ENCODE results near the gene POLG. TPM values are rescaled to one million over a fixed set of nuclear protein-coding genes. Genes with fewer than 3 reads are reported as not detected.

POLG gene
- total RNA-seq, 2 donors from 2014 or later: 114 to 128 TPM

DNA sequence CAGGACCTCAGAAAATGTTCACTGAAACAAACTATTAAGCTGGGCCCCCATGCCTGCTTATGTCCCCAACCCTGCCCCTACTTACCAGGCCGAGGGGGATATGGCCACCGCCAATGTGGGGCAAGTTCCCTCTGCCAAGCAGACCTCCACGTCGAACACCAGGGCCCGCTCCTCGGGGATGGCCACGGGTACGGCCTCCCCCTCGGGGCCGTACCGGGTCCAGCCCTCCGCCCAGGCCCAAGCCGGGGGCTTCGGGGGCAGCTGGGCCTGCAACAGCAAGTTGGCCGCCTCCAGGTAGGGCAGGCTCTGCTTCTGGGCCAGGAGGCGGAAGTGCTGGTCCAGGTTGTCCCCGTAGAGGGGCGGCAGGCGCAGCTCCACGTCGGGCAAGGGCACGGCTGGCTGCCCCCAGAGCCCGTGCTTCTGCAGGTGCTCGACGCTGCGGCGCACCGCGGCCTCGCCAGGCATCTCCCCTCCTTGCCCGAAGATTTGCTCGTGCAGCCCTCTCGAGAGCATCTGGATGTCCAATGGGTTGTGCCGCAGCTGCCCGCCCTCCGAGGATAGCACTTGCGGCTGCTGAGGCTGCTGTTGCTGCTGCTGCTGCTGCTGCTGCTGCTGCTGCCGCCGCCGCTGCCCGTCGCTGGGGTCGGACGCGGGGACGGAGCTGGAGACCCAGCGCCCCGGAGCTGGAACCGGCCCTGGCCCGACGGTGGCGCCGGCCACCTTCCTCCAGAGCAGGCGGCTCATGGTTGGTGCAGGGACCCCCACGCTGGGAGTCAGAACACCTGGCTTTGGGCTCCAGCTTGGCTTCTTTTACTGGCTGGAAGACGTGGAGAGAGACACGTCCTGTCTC is 1.4 kb downstream of the POLG start:
- H3K9me3 ChIP-seq (ENCODE audit: control insufficient read depth, low read length, poor library complexity, severe bottlenecking): no peaks in the 10 kb centered on the region
- no peaks in the 10 kb centered on the region for H3K27me3 Mint-ChIP-seq
- H3K27ac Mint-ChIP-seq: peak overlapping the region; percentile 79
- peak overlapping the region; percentile 85 for H3K4me3 Mint-ChIP-seq
- peaks cover 3% of the 10 kb centered on the region for H3K36me3 Mint-ChIP-seq (ENCODE audit: low read depth)
- DNase-seq: no peak
- no peak for ATAC-seq
- H3K4me1 Mint-ChIP-seq: peaks cover 44% of the 10 kb centered on the region

GRCh38 chr15:89332446-89332845 is 2.2 kb downstream of the POLG start:
- Mint-ChIP-seq H3K4me3 (peak overlapping the region; percentile 85), H3K27ac (peak overlapping the region; percentile 79)
- ATAC-seq: no peak

DNA sequence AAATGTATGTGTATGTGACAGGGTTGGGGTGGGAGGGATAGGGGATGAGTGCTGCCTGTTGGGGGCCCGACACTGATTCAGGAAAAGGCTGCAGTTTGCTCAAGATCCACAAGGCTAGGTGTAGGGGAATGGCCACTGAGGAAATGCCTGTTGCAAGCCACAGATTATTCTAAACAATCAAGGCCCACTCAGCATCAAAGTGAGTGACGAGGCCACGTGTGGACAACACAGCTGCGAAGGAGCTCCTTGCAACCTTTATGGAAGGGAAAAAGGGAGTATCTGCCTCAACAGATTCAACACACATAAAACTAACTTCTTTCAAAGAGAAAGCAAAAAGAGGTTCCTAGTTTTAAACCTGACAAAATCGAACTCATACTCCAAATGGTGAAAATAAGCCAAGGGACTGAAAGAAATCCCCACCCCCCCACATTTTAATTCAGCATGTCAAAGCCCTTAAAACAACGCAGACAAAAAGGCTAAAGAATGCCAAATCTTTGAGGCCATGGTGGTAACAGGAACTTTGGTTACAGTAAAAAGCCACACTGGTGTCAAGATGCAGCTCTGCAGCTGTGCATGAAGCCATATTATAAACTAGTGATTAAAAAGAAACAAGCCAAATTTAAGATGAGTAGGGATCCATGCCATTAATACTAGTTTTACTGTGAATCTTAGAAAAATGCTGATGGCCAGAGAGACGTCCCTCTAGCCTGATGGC is 3.6 kb downstream of the POLG start:
- no peaks in the 10 kb centered on the region for H3K27me3 Mint-ChIP-seq
- peaks cover 48% of the 10 kb centered on the region for H3K4me1 Mint-ChIP-seq
- ATAC-seq (no peak), DNase-seq (no peak)
- peaks cover 3% of the 10 kb centered on the region for H3K36me3 Mint-ChIP-seq (ENCODE audit: low read depth)
- no peaks in the 10 kb centered on the region for H3K9me3 ChIP-seq (ENCODE audit: control insufficient read depth, low read length, poor library complexity, severe bottlenecking)
- H3K4me3 Mint-ChIP-seq: peak overlapping the region; percentile 85
- H3K27ac Mint-ChIP-seq: peak overlapping the region; percentile 87

More at GRCh38 chr15:89332446-89332845, 2.2 kb downstream of the POLG start:
- no peaks in the 10 kb centered on the region for H3K27me3 Mint-ChIP-seq
- peaks cover 3% of the 10 kb centered on the region for H3K36me3 Mint-ChIP-seq (ENCODE audit: low read depth)
- H3K4me1 Mint-ChIP-seq: peaks cover 45% of the 10 kb centered on the region
- DNase-seq: no peak
- no peaks in the 10 kb centered on the region for H3K9me3 ChIP-seq (ENCODE audit: control insufficient read depth, low read length, poor library complexity, severe bottlenecking)

GRCh38 chr15:89330119-89330518 is 4.5 kb downstream of the POLG start:
- ATAC-seq (no peak), DNase-seq (no peak)
- H3K27me3 Mint-ChIP-seq: no peaks in the 10 kb centered on the region
- H3K4me3 Mint-ChIP-seq: peak overlapping the region; percentile 72
- no peaks in the 10 kb centered on the region for H3K9me3 ChIP-seq (ENCODE audit: control insufficient read depth, low read length, poor library complexity, severe bottlenecking)
- peaks cover 44% of the 10 kb centered on the region for H3K4me1 Mint-ChIP-seq
- H3K36me3 Mint-ChIP-seq (ENCODE audit: low read depth): peaks cover 3% of the 10 kb centered on the region
- H3K27ac Mint-ChIP-seq: peak overlapping the region; percentile 87

- Mint-ChIP-seq H3K36me3 (ENCODE audit: low read depth) (peaks cover under 1% of the 10 kb centered on the region), H3K4me3 (peak overlapping the region; percentile 72), H3K4me1 (peaks cover 41% of the 10 kb centered on the region), H3K27ac (peak overlapping the region; percentile 87), H3K27me3 (no peaks in the 10 kb centered on the region)
- H3K9me3 ChIP-seq (ENCODE audit: control insufficient read depth, low read length, poor library complexity, severe bottlenecking): no peaks in the 10 kb centered on the region
- DNase-seq: no peak
- peak; percentile 19 for ATAC-seq
Observed at GRCh38 chr15:89329329-89330084, 5.1 kb downstream of the POLG start.

GRCh38 chr15:89328398-89329254 is 6.0 kb downstream of the POLG start:
- no peaks in the 10 kb centered on the region for H3K9me3 ChIP-seq (ENCODE audit: control insufficient read depth, low read length, poor library complexity, severe bottlenecking)
- Mint-ChIP-seq H3K36me3 (ENCODE audit: low read depth) (peaks cover 3% of the 10 kb centered on the region), H3K27ac (peak overlapping the region; percentile 83), H3K4me1 (peaks cover 44% of the 10 kb centered on the region), H3K4me3 (no peak overlapping the region), H3K27me3 (no peaks in the 10 kb centered on the region)
- no peak for DNase-seq
- no peak for ATAC-seq

GRCh38 chr15:89327113-89327512 is 7.5 kb downstream of the POLG start:
- ATAC-seq (no peak), DNase-seq (no peak)
- no peaks in the 10 kb centered on the region for H3K9me3 ChIP-seq (ENCODE audit: control insufficient read depth, low read length, poor library complexity, severe bottlenecking)
- peaks cover 3% of the 10 kb centered on the region for H3K36me3 Mint-ChIP-seq (ENCODE audit: low read depth)
- peaks cover 42% of the 10 kb centered on the region for H3K4me1 Mint-ChIP-seq
- no peak overlapping the region for H3K4me3 Mint-ChIP-seq
- H3K27me3 Mint-ChIP-seq: no peaks in the 10 kb centered on the region
- H3K27ac Mint-ChIP-seq: peak overlapping the region; percentile 32

DNA sequence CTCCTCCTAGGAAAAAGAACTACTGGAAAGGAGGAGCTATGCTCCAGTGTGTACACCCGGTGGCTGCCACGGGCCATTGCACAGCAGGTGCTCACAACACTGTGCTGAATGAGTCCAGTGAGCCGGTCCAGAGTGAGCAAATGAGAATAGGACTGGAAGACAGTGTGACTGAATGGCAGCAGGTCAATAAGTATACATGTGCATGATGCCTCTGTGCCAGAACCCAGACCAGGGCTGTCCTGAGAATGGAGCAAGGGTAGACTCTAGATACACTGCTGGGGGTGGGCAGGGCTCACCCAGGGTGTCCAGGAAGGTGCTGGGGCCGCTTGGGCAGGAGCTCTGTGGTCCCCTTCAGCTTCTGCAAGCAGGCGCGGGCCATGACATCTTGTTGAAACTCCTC is 8.3 kb downstream of the POLG start:
- Mint-ChIP-seq H3K4me3 (no peak overlapping the region), H3K4me1 (peaks cover 35% of the 10 kb centered on the region), H3K27ac (peak overlapping the region; percentile 32), H3K36me3 (ENCODE audit: low read depth) (peaks cover 3% of the 10 kb centered on the region), H3K27me3 (no peaks in the 10 kb centered on the region)
- ATAC-seq: no peak
- no peak for DNase-seq
- H3K9me3 ChIP-seq (ENCODE audit: control insufficient read depth, low read length, poor library complexity, severe bottlenecking): no peaks in the 10 kb centered on the region

DNA sequence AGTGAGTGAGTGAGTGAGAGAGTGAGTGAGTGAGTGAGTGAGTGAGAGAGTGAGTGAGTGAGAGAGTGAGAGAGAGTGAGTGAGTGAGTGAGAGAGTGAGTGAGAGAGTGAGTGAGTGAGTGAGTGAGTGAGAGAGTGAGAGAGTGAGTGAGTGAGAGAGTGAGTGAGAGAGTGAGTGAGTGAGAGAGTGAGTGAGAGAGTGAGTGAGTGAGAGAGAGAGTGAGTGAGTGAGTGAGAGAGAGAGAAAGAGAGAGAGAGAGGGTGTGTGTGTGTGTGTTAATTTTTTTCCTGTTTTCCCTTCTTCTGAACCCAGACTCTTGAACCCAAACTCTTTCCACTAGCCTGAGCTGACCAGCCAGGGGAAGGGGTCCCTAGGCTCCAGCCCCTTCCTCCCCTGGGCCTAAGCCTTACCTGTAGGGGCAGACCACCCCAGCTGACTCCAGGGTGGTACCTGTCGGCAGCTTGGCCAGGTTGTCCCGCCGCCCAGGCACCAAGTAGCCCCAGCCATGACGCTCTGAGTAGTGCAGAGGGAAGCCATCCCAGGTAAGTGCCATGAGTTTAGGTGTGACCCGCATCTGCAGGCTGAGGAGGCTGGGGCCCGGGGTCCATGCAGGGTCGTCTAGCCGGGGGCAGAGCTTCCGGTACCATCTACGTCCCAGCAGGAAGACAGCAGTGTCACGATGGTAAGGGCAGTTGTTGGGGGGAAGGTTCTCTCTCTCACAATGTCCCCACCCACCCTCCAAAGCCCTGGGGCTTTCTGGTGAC is 9.4 kb downstream of the POLG start:
- no peak for DNase-seq
- no peak for ATAC-seq
- Mint-ChIP-seq H3K27me3 (no peaks in the 10 kb centered on the region), H3K27ac (peak overlapping the region; percentile 32), H3K36me3 (ENCODE audit: low read depth) (peaks cover 6% of the 10 kb centered on the region), H3K4me1 (peaks cover 30% of the 10 kb centered on the region), H3K4me3 (no peak overlapping the region)
- H3K9me3 ChIP-seq (ENCODE audit: control insufficient read depth, low read length, poor library complexity, severe bottlenecking): no peaks in the 10 kb centered on the region

GRCh38 chr15:89323825-89324224 is 10.8 kb downstream of the POLG start:
- no peaks in the 10 kb centered on the region for H3K9me3 ChIP-seq (ENCODE audit: control insufficient read depth, low read length, poor library complexity, severe bottlenecking)
- no peak for ATAC-seq
- peaks cover 24% of the 10 kb centered on the region for H3K4me1 Mint-ChIP-seq
- peaks cover 14% of the 10 kb centered on the region for H3K36me3 Mint-ChIP-seq (ENCODE audit: low read depth)
- no peak overlapping the region for H3K4me3 Mint-ChIP-seq
- peak overlapping the region; percentile 4 for H3K27ac Mint-ChIP-seq
- DNase-seq: no peak
- H3K27me3 Mint-ChIP-seq: no peaks in the 10 kb centered on the region

GRCh38 chr15:89322822-89323221 is 11.8 kb downstream of the POLG start:
- ATAC-seq (no peak), DNase-seq (no peak)
- Mint-ChIP-seq H3K4me1 (peaks cover 20% of the 10 kb centered on the region), H3K4me3 (no peak overlapping the region), H3K27me3 (no peaks in the 10 kb centered on the region), H3K36me3 (ENCODE audit: low read depth) (peaks cover 14% of the 10 kb centered on the region), H3K27ac (peak overlapping the region; percentile 79)
- H3K9me3 ChIP-seq (ENCODE audit: control insufficient read depth, low read length, poor library complexity, severe bottlenecking): no peaks in the 10 kb centered on the region

Measured in T-helper 17 cell (primary cell).